Esophagus muscularis mucosa (tissue), 4 donors: ENCODE measurements around the gene ZPBP. TPM values are rescaled to one million over a fixed set of nuclear protein-coding genes. Genes with fewer than 3 reads are reported as not detected.

Experiments used
- DNase-seq: peaks from one replicate; pipeline ENCODE4 v3.0.0-alpha.2; 2017; ENCODE audit errors: extremely low spot score
- H3K27ac ChIP-seq, 4 donors: fragments of 200-600 bp; sonication (generic); replicated peaks in 1 of 4; 1 replicate in 3 of 4; 2 replicates in 1 of 4; pipeline ENCODE4 v1.5.1; 2016 to 2019; ENCODE audit warnings: mild to moderate bottlenecking in 1 of 4
- H3K27me3 ChIP-seq, 4 donors: fragments of 200-600 bp; sonication (generic); one replicate each; pipeline versions ENCODE4 v1.5.1 to v1.6.0; 2016 to 2019
- H3K36me3 ChIP-seq, 4 donors: fragments of 200-600 bp; sonication (generic); one replicate each; pipeline ENCODE4 v1.5.1; 2016 to 2019
- H3K4me1 ChIP-seq, 4 donors: fragments of 200-600 bp; sonication (generic); one replicate each; pipeline ENCODE4 v1.5.1; 2016 to 2019
- H3K4me3 ChIP-seq, 4 donors: fragments of 200-600 bp; sonication (generic); 1 replicate in 2 of 4; 2 replicates in 2 of 4; pipeline ENCODE4 v1.5.1; 2016 to 2019; ENCODE audit warnings: mild to moderate bottlenecking in 4 of 4, moderate library complexity in 1 of 4
- H3K9me3 ChIP-seq, 4 donors: fragments of 200-600 bp; sonication (generic); 1 replicate in 3 of 4; 2 replicates in 1 of 4; pipeline ENCODE4 v1.5.1; 2016 to 2019
- CTCF ChIP-seq, 3 experiments: fragments of 200-600 bp in 2 of 3; fragments of 450-650 bp in 1 of 3; sonication (generic) in 2 of 3; IDR thresholded peaks; one replicate each; pipeline ENCODE4 v1.5.1; 2017 to 2019; ENCODE audit warnings: antibody characterized with exemption in 3 of 3, mild to moderate bottlenecking in 2 of 3, moderate library complexity in 1 of 3
- EP300 ChIP-seq: sonication (generic); formaldehyde crosslinking; IDR thresholded peaks from one replicate; pipeline ENCODE4 v1.6.1; 2017; ENCODE audit warnings: antibody characterized with exemption
- POLR2A ChIP-seq: fragments of 450-650 bp; IDR thresholded peaks from one replicate; pipeline ENCODE4 v1.6.1; 2017; ENCODE audit warnings: antibody characterized with exemption, moderate library complexity, mild to moderate bottlenecking, low read depth
- POLR2AphosphoS5 ChIP-seq, 2 donors: sonication (generic); formaldehyde crosslinking; IDR thresholded peaks; one replicate each; pipeline ENCODE4 v1.6.1; 2017; ENCODE audit warnings: antibody characterized with exemption in 2 of 2
- WGBS: methylation state at CpG from one replicate; pipeline ENCODE4 v1.1.5; 2018; 5-methylcytosine and 5-hydroxymethylcytosine counted together
- intact Hi-C: fragments of 100-400 bp; cut with DNase I; formaldehyde crosslinking; loops from one replicate; pipeline ENCODE4 v1.15.1; 2023
- total RNA-seq, 4 donors: library from RNA; depleted of rRNA; stranded (reverse); fragments of >200 nt; gene quantifications; one replicate each; pipeline versions ENCODE4 v1.1.0 to v1.2.1, GENCODE V29; 2016

ZPBP gene
- total RNA-seq, 4 donors from 2014 or later, result not detected

- DNase-seq, result no peak
- Histone ChIP-seq H3K27ac (no peak overlapping the region), H3K27me3 (no peaks in the 10 kb centered on the region), H3K9me3 (no peaks in the 10 kb centered on the region), H3K36me3 (no peaks in the 10 kb centered on the region), H3K4me1 (no peaks in the 10 kb centered on the region), H3K4me3 (no peak overlapping the region)
- intact Hi-C loops, result no loop called here
- WGBS, result 75% methylated on average over 2 of the region's 2 CpGs
- TF ChIP-seq POLR2A, result no peak
- no peak for TF ChIP-seq POLR2AphosphoS5 (IDR thresholded peaks at IDR 0.05)
- no peak for TF ChIP-seq EP300
- no peak for TF ChIP-seq CTCF (IDR thresholded peaks at IDR 0.05)
Observed at GRCh38 chr7:49892481-49892880, 200.6 kb downstream of the ZPBP start.

Other genes starting within 250 kb of the ZPBP start
- gene IKZF1, start 211.5 kb upstream of the ZPBP start, total RNA-seq, result 10 to 100 TPM in 1 of 4 donors, 1 to 10 TPM in 3; 3.6 to 17.7 (median 9.2) TPM